ENCODE data around the gene HRC. TPM values are rescaled to one million over a fixed set of nuclear protein-coding genes. Genes with fewer than 3 reads are reported as not detected.

The HRC gene
- total RNA-seq, 1 experiment from 2014 or later, result not detected

- H3K4me2 ChIP-seq, result no peak overlapping the region
- peaks cover 13% of the 10 kb centered on the region for H3K4me1 ChIP-seq (replicated peaks; ENCODE audit: insufficient read depth)
- peaks cover 18% of the 10 kb centered on the region; the same call in 1 of the 2 replicates for H3F3A ChIP-seq (ENCODE audit: insufficient read depth, low read depth)
- no peaks in the 10 kb centered on the region for H3K27me3 ChIP-seq (ENCODE audit: insufficient read depth, low read depth)
- BruUV-seq (replicated peaks), result no TSS peak
- H2AFZ ChIP-seq, result no peak overlapping the region
- H3K9me2 ChIP-seq (ENCODE audit: insufficient read depth), result no peaks in the 10 kb centered on the region
- POLR2A ChIA-PET (ENCODE audit: unreplicated experiment), result no interaction called here
- no peak for TF ChIP-seq CTCF (conservative IDR thresholded peaks at IDR 0.05)
- TF ChIP-seq EZH2 (IDR thresholded peaks at IDR 0.05; ENCODE audit: low read depth), result no peak
- intact Hi-C loops (cut with micrococcal nuclease; ENCODE audit: unreplicated experiment), result no loop called here
- H3K4me3 ChIP-seq, result no peak overlapping the region
- no peak overlapping the region for H3K27ac ChIP-seq
- no peaks in the 10 kb centered on the region for H3K79me2 ChIP-seq (ENCODE audit: low read depth)
- H3K9me3 ChIP-seq (ENCODE audit: insufficient read depth, low read depth), result no peaks in the 10 kb centered on the region
- peaks cover 5% of the 10 kb centered on the region; the same call in 1 of the 2 replicates for H3K36me3 ChIP-seq (ENCODE audit: low read depth)
- peaks cover 11% of the 10 kb centered on the region for H4K20me1 ChIP-seq (ENCODE audit: insufficient read depth)
- CTCF ChIA-PET, result no interaction called here
- peak in 1 of 2 experiments; percentile 21 for DNase-seq
These were observed 12.7 kb upstream of the HRC start for GRCh38 chr19:49167857-49168409.

- Histone ChIP-seq H3K36me3 (ENCODE audit: low read depth) (peaks cover 5% of the 10 kb centered on the region; the same call in 1 of the 2 replicates), H3K4me3 (no peak overlapping the region), H3K79me2 (ENCODE audit: low read depth) (no peaks in the 10 kb centered on the region), H3F3A (ENCODE audit: insufficient read depth, low read depth) (peaks cover 18% of the 10 kb centered on the region; the same call in 1 of the 2 replicates), H3K27ac (no peak overlapping the region), H2AFZ (no peak overlapping the region), H3K4me2 (no peak overlapping the region), H3K9me3 (ENCODE audit: insufficient read depth, low read depth) (no peaks in the 10 kb centered on the region), H3K4me1 (replicated peaks; ENCODE audit: insufficient read depth) (peaks cover 13% of the 10 kb centered on the region), H3K9me2 (ENCODE audit: insufficient read depth) (no peaks in the 10 kb centered on the region), H4K20me1 (ENCODE audit: insufficient read depth) (peaks cover 11% of the 10 kb centered on the region), H3K27me3 (ENCODE audit: insufficient read depth, low read depth) (no peaks in the 10 kb centered on the region)
- POLR2A ChIA-PET (ENCODE audit: unreplicated experiment), result no interaction called here
- intact Hi-C loops (cut with micrococcal nuclease; ENCODE audit: unreplicated experiment), result loop anchor here (2.0 kb wide), 1 partner anchor 47 kb away; the partner anchor contains the start of genes C19orf73 and PPFIA3
- BruUV-seq (replicated peaks), result no TSS peak
- CTCF ChIA-PET, result no interaction called here
- TF ChIP-seq CTCF (conservative IDR thresholded peaks at IDR 0.05) (no peak), EZH2 (IDR thresholded peaks at IDR 0.05; ENCODE audit: low read depth) (no peak)
- DNase-seq, result no peak
These were observed 10.7 kb upstream of the HRC start for GRCh38 chr19:49165865-49166301.

GRCh38 chr19:49165111-49165750 lies 10.0 kb upstream of the HRC start:
- Histone ChIP-seq H3K79me2 (ENCODE audit: low read depth) (no peaks in the 10 kb centered on the region), H3K9me2 (ENCODE audit: insufficient read depth) (no peaks in the 10 kb centered on the region), H2AFZ (no peak overlapping the region), H3K27ac (peak overlapping the region; percentile 17; the same call in 1 of the 2 replicates), H3F3A (ENCODE audit: insufficient read depth, low read depth) (peaks cover 24% of the 10 kb centered on the region; the same call in 1 of the 2 replicates), H3K9me3 (ENCODE audit: insufficient read depth, low read depth) (no peaks in the 10 kb centered on the region), H3K4me1 (replicated peaks; ENCODE audit: insufficient read depth) (peaks cover 13% of the 10 kb centered on the region), H3K4me3 (no peak overlapping the region), H3K27me3 (ENCODE audit: insufficient read depth, low read depth) (no peaks in the 10 kb centered on the region), H3K4me2 (peak overlapping the region; percentile 24), H3K36me3 (ENCODE audit: low read depth) (no peaks in the 10 kb centered on the region; the same call in 1 of the 2 replicates), H4K20me1 (ENCODE audit: insufficient read depth) (peaks cover 11% of the 10 kb centered on the region)
- intact Hi-C loops (cut with micrococcal nuclease; ENCODE audit: unreplicated experiment), result loop anchor here (2.0 kb wide), 1 partner anchor 46 kb away; the partner anchor contains the start of genes C19orf73 and PPFIA3
- peak; percentile 49 to 81 for DNase-seq
- POLR2A ChIA-PET (ENCODE audit: unreplicated experiment), result interaction anchor here (0.5 to 1.0 kb wide), 6 partner anchors 16 to 892 kb away, joined by 3 to 32 read pairs (median 4); partner anchors contain the start of genes GYS1 and RUVBL2
- no TSS peak for BruUV-seq (replicated peaks)
- CTCF ChIA-PET, result no interaction called here
- TF ChIP-seq CTCF (conservative IDR thresholded peaks at IDR 0.05), result no peak
- TF ChIP-seq EZH2 (IDR thresholded peaks at IDR 0.05; ENCODE audit: low read depth), result no peak
